IPS-20b (cell line): ENCODE measurements around the gene GPR176.

ENCODE experiments used
- H3K27ac ChIP-seq: one replicate; pipeline ENCODE4 v1.5.1; 2013; ENCODE audit warnings: low read length
- H3K27me3 ChIP-seq: 2 replicates; pipeline ENCODE4 v1.6.1; 2013; ENCODE audit warnings: mild to moderate bottlenecking, low read length, inconsistent platforms; ENCODE audit not compliant: insufficient read depth
- H3K36me3 ChIP-seq: 2 replicates; pipeline ENCODE4 v1.6.1; 2013; ENCODE audit warnings: low read depth, mild to moderate bottlenecking, inconsistent platforms, low read length, moderate library complexity; ENCODE audit not compliant: insufficient read depth
- H3K4me1 ChIP-seq: 2 replicates; pipeline ENCODE4 v1.6.1; 2013; ENCODE audit warnings: mild to moderate bottlenecking, control low read depth, inconsistent platforms, low read length, moderate library complexity; ENCODE audit not compliant: insufficient read depth
- H3K4me3 ChIP-seq: 2 replicates; pipeline ENCODE4 v1.5.1; 2013; ENCODE audit warnings: mild to moderate bottlenecking, low read length, inconsistent platforms
- H3K9ac ChIP-seq: 2 replicates; pipeline ENCODE4 v1.6.1; 2013; ENCODE audit warnings: low read depth, mild to moderate bottlenecking, inconsistent platforms, low read length, moderate library complexity
- H3K9me3 ChIP-seq: 2 replicates; pipeline ENCODE4 v1.6.1; 2013; ENCODE audit warnings: mild to moderate bottlenecking, low read depth, low read length, inconsistent platforms; ENCODE audit not compliant: insufficient read depth

The GPR176 gene

DNA sequence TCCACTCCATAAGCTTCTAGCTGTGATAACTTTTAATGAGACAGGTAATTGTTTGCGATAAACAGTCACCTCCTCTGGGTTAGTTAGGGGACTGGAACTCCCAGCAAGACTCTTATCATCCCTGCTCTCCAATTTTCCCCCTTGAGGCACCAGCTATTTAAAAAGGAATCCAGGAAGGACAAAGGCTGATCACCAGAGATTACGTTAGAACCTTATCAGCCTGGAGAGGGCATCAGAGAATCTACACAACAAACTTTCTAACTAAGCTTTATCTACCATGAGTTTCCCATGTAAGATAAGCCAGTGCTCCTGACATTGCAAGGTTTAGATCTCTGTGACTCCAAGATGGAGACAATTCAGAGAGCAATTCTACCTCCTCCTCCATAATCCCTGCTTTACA is 31.3 kb downstream of the GPR176 start:
- H3K4me1 ChIP-seq: peaks cover 72% of the 10 kb centered on the region
- H3K9ac ChIP-seq: peak overlapping the region; percentile 77; the same call in 1 of the 2 replicates
- peaks cover 17% of the 10 kb centered on the region; the same call in 1 of the 2 replicates for H3K36me3 ChIP-seq
- no peaks in the 10 kb centered on the region for H3K27me3 ChIP-seq
- peak overlapping the region; percentile 70 for H3K27ac ChIP-seq
- no peaks in the 10 kb centered on the region for H3K9me3 ChIP-seq
- peak overlapping the region; percentile 16; the same call in 1 of the 2 replicates for H3K4me3 ChIP-seq

DNA sequence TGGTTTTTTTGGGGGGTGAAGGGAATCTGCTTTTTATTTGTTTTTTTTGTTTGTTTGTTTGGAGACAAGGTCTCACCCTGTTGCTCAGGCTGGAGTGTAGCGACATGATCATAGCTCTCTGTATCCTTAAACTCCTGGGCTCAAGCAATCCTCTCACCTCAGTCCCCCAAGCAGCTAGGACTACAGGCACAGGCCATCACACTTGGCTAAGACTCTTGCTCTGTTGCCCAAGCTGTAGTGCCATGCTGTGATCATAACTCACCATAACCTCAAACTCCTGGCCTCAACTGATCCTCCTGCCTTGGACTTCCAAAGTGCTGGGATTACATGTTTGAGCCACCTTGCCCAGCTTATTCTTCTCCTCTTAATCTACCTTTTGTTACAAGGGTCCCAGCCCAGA is 31.8 kb downstream of the GPR176 start:
- peak overlapping the region; percentile 77 for H3K9ac ChIP-seq
- no peaks in the 10 kb centered on the region for H3K27me3 ChIP-seq
- H3K36me3 ChIP-seq: peaks cover 17% of the 10 kb centered on the region; the same call in 1 of the 2 replicates
- H3K4me3 ChIP-seq: peak overlapping the region; percentile 16; the same call in 1 of the 2 replicates
- H3K4me1 ChIP-seq: peaks cover 72% of the 10 kb centered on the region
- no peaks in the 10 kb centered on the region for H3K9me3 ChIP-seq
- H3K27ac ChIP-seq: peak overlapping the region; percentile 70

DNA sequence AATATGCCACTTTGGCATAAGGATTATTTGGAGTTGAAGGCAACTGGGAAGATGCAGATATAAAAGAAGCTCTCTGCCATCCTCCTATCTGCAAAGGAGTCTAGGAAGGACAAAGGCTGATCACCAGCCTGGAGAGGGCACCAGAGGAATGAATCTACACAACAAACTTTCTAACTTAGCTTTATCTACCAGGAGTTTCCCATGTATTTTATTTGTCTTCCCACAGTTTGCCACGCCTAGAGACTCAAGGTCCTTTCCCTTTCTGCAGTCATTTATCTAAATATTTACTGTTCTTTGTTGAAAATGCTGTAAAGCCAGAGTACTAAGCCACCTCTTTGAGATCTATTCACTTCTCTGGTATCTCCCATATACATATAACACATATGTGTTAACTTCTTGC is 32.2 kb downstream of the GPR176 start:
- peak overlapping the region; percentile 77 for H3K9ac ChIP-seq
- no peaks in the 10 kb centered on the region for H3K9me3 ChIP-seq
- H3K4me3 ChIP-seq: peak overlapping the region; percentile 16; the same call in 1 of the 2 replicates
- peaks cover 19% of the 10 kb centered on the region; the same call in 1 of the 2 replicates for H3K36me3 ChIP-seq
- H3K4me1 ChIP-seq: peaks cover 72% of the 10 kb centered on the region
- peak overlapping the region; percentile 70 for H3K27ac ChIP-seq
- H3K27me3 ChIP-seq: no peaks in the 10 kb centered on the region

DNA sequence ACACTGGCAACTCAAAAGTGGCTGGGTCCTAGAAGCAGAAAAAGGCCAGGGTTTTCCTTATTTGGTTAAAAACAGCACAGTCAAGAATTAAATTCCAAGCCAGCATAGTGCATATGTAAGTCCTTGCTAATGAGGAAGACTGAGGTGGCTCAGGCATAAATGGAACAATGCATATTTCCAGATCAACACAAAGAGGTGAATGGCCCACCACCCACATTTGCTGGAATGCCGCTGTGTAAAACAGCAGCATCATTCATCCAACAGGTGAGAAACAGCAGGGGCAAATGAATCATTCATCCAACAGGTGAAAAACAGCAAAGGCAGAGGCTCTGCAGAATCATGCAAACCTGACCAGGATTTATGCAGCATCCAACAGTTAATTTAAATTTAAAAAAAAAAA is 32.9 kb downstream of the GPR176 start:
- H3K9me3 ChIP-seq: no peaks in the 10 kb centered on the region
- H3K9ac ChIP-seq: peak overlapping the region; percentile 85; the same call in 1 of the 2 replicates
- H3K4me1 ChIP-seq: peaks cover 68% of the 10 kb centered on the region
- H3K27me3 ChIP-seq: no peaks in the 10 kb centered on the region
- H3K27ac ChIP-seq: peak overlapping the region; percentile 93
- H3K4me3 ChIP-seq: peak overlapping the region; percentile 39; the same call in 1 of the 2 replicates
- H3K36me3 ChIP-seq: peaks cover 19% of the 10 kb centered on the region; the same call in 1 of the 2 replicates

GRCh38 chr15:39886418-39886817 is 33.6 kb downstream of the GPR176 start:
- peaks cover 71% of the 10 kb centered on the region for H3K4me1 ChIP-seq
- peak overlapping the region; percentile 93 for H3K27ac ChIP-seq
- peak overlapping the region; percentile 39 for H3K4me3 ChIP-seq
- no peaks in the 10 kb centered on the region for H3K9me3 ChIP-seq
- no peaks in the 10 kb centered on the region for H3K27me3 ChIP-seq
- H3K9ac ChIP-seq: peak overlapping the region; percentile 85
- H3K36me3 ChIP-seq: peaks cover 15% of the 10 kb centered on the region; the same call in 1 of the 2 replicates

DNA sequence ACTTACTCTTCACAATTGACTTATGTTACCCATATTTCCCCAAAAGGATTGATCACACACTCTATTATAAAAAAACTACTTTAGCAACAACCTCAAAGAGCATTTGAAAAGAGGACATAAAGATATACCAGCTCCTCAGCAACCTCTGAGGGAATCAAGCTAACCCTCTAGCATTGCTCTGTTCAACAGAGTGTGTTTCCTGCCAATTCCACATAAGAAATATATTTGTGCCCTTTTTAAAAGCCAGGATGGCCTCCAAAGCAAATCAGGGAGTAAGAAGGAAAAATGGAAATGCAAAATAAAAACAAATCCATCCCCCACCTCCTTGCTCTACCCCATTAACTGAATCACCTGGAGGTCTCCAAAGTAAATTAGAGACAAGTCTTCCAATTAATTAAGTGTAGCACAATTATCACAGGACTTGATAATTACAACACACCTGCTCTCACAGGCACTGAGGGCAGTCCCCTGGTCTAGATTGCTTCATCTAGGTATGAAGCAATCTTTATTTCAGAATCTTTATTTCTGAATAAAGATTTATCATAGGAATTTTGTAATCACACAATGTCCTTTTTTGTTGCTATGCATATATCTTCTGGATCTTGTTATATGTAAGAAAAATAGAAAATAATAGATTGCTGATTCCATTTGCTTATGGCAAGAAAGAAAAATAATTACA is 34.8 kb downstream of the GPR176 start:
- peak overlapping the region; percentile 85 for H3K9ac ChIP-seq
- peaks cover 65% of the 10 kb centered on the region for H3K4me1 ChIP-seq
- H3K27me3 ChIP-seq: no peaks in the 10 kb centered on the region
- peaks cover 14% of the 10 kb centered on the region; the same call in 1 of the 2 replicates for H3K36me3 ChIP-seq
- no peak overlapping the region for H3K4me3 ChIP-seq
- H3K9me3 ChIP-seq: no peaks in the 10 kb centered on the region
- H3K27ac ChIP-seq: peak overlapping the region; percentile 93

DNA sequence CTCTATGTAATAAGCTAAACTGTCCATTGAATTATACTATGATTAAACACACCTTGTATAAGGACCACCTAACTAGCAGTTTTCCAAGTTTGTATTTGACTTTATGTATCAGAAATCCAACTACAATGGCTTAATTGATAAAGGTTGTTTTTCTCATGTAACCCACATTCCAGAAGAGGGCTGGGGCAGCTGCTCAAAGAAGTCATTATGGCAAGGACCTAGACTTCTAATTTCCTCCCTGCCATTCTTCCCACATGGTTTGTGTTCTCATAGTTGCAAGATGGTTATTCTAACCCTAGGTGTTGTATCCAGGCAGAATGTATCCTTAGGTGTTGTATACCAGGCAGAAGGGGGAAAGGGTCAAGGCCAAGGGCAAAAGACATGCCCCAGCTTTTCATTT is 35.7 kb downstream of the GPR176 start:
- H3K9me3 ChIP-seq: no peaks in the 10 kb centered on the region
- peaks cover 14% of the 10 kb centered on the region; the same call in 1 of the 2 replicates for H3K36me3 ChIP-seq
- peaks cover 57% of the 10 kb centered on the region for H3K4me1 ChIP-seq
- H3K4me3 ChIP-seq: no peak overlapping the region; the same call in 1 of the 2 replicates
- peak overlapping the region; percentile 85; the same call in 1 of the 2 replicates for H3K9ac ChIP-seq
- peak overlapping the region; percentile 93 for H3K27ac ChIP-seq
- no peaks in the 10 kb centered on the region for H3K27me3 ChIP-seq

DNA sequence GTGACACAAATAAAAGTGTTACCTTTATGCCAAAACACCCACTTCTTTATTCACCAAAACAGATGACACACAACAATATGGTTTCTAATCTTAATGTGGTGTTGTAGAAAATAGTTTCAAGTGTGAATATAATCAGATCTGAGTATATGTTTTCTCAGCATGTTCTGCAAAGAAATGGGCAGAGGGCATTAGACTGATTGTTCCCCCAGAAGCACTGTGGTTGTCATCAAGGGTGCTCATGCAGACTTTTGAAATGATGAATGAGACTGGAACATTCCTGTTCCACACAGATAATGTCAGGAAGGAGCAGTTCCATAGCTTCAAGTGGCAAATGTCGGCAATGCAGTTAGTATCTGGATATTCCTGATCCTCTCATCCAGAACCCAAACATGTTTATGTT is 37.5 kb downstream of the GPR176 start:
- Histone ChIP-seq H3K27ac (no peak overlapping the region), H3K9ac (no peak overlapping the region), H3K9me3 (no peaks in the 10 kb centered on the region), H3K4me1 (peaks cover 42% of the 10 kb centered on the region; the same call in 1 of the 2 replicates), H3K4me3 (no peak overlapping the region), H3K27me3 (no peaks in the 10 kb centered on the region), H3K36me3 (peaks cover 14% of the 10 kb centered on the region; the same call in 1 of the 2 replicates)

DNA sequence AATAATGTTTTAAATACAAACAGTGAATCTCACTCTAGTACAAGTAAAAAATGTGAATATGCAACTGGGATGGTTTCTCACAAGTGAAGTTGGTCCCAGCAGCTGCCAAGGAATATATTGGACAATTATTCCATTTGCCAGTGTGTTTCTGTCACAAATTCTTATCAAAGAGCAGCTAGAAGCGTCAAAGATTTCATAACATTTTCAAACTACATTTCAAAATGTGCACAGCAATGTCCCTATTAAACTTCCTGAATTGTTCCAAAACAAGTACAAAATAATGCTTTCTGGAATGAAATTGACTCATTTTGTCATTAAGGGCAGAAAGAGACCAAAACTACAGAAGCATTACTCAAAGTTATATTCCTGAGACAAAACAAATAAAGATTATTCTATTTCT is 38.3 kb downstream of the GPR176 start:
- Histone ChIP-seq H3K27me3 (no peaks in the 10 kb centered on the region), H3K9ac (no peak overlapping the region), H3K4me1 (peaks cover 43% of the 10 kb centered on the region; the same call in 1 of the 2 replicates), H3K4me3 (no peak overlapping the region), H3K27ac (no peak overlapping the region), H3K36me3 (peaks cover 14% of the 10 kb centered on the region; the same call in 1 of the 2 replicates), H3K9me3 (no peaks in the 10 kb centered on the region)

GRCh38 chr15:39880718-39881387 is 39.2 kb downstream of the GPR176 start:
- Histone ChIP-seq H3K9me3 (no peaks in the 10 kb centered on the region), H3K4me1 (peaks cover 34% of the 10 kb centered on the region; the same call in 1 of the 2 replicates), H3K36me3 (peaks cover 14% of the 10 kb centered on the region; the same call in 1 of the 2 replicates), H3K9ac (no peak overlapping the region), H3K27ac (no peak overlapping the region), H3K4me3 (no peak overlapping the region), H3K27me3 (no peaks in the 10 kb centered on the region)

- no peak overlapping the region for H3K4me3 ChIP-seq
- H3K9ac ChIP-seq: no peak overlapping the region
- no peaks in the 10 kb centered on the region for H3K9me3 ChIP-seq
- no peaks in the 10 kb centered on the region for H3K27me3 ChIP-seq
- no peak overlapping the region for H3K27ac ChIP-seq
- H3K4me1 ChIP-seq: peaks cover 18% of the 10 kb centered on the region; the same call in 1 of the 2 replicates
- H3K36me3 ChIP-seq: peaks cover 20% of the 10 kb centered on the region; the same call in 1 of the 2 replicates
Observed at GRCh38 chr15:39878406-39878785, 41.7 kb downstream of the GPR176 start.
